Endothelial cell of umbilical vein (primary cell): Measurements from ENCODE around the gene HTR6. TPM values are rescaled to one million over a fixed set of nuclear protein-coding genes. Genes with fewer than 3 reads are reported as not detected.
A peak's percentile ranks its signal among the peaks of the same experiment; 100 is the strongest.

ENCODE experiments used
- BruUV-seq: library from RNA; stranded (reverse); fragments of 400-500 nt; replicated peaks from 2 replicates; lab custom pipeline; 2021; lab: Mats Ljungman, UMichigan
- CTCF ChIA-PET: fragments of 300-600, 350-600 bp; sonication (Branson Sonifier 250); formaldehyde crosslinking; loops from one replicate; lab custom pipeline; 2021; ENCODE audit warnings: antibody characterized with exemption, inconsistent platforms; lab: Charles Lee
- POLR2A ChIA-PET: fragments of 300-600, 350-600 bp; sonication (Branson Sonifier 250); formaldehyde crosslinking; loops from one replicate; lab custom pipeline; 2021; ENCODE audit warnings: antibody characterized with exemption, inconsistent platforms; lab: Charles Lee
- DNase-seq: peaks from one replicate; pipeline ENCODE4 v3.0.0-alpha.2; 2011; ENCODE audit warnings: low read depth, low spot score
- FAIRE-seq: peaks from 2 replicates; lab custom pipeline; 2011; peaks lifted over from hg19 to GRCh38; lab: Jason Lieb, UNC
- H2AFZ ChIP-seq: 2 replicates; pipeline ENCODE4 v1.6.0; 2012; ENCODE audit warnings: low read depth, low read length, control low read depth, inconsistent platforms
- H3K27ac ChIP-seq: 2 replicates; pipeline ENCODE4 v1.5.1; 2011; ENCODE audit warnings: low read depth, mild to moderate bottlenecking, control low read depth, low read length, moderate library complexity; ENCODE audit not compliant: insufficient read depth
- H3K27me3 ChIP-seq, 2 experiments: 2 replicates each; pipeline versions ENCODE4 v1.6.0 to v1.6.1; 2011; ENCODE audit warnings: low read length in 2 of 2, mixed read lengths in 1 of 2; ENCODE audit not compliant: control insufficient read depth in 2 of 2, insufficient read depth in 2 of 2
- H3K36me3 ChIP-seq, 2 experiments: 2 replicates in 1 of 2; 3 replicates in 1 of 2; pipeline ENCODE4 v1.5.1; 2011; ENCODE audit warnings: low read length in 2 of 2, mild to moderate bottlenecking in 1 of 2, moderate library complexity in 1 of 2; ENCODE audit not compliant: control insufficient read depth in 2 of 2, insufficient read depth in 2 of 2; ENCODE audit errors: extremely low read depth in 1 of 2
- H3K4me1 ChIP-seq: 3 replicates; pipeline ENCODE4 v1.5.1; 2011; ENCODE audit warnings: mild to moderate bottlenecking, low read length; ENCODE audit not compliant: control insufficient read depth, insufficient read depth; ENCODE audit errors: extremely low read depth
- H3K4me2 ChIP-seq: 2 replicates; pipeline ENCODE4 v1.6.1; 2011; ENCODE audit warnings: low read length, control low read depth, mixed read lengths; ENCODE audit not compliant: insufficient read depth
- H3K4me3 ChIP-seq, 3 experiments: fragments of 200-600 bp in 1 of 3; sonication (generic), shearing (Covaris generic) in 1 of 3; replicated peaks in 1 of 3; 2 replicates each; pipeline ENCODE4 v1.5.1; 2011 to 2016; ENCODE audit warnings: control low read depth in 3 of 3, low read length in 3 of 3, mild to moderate bottlenecking in 2 of 3, inconsistent platforms in 1 of 3, low read depth in 1 of 3, moderate library complexity in 1 of 3; ENCODE audit not compliant: insufficient read depth in 1 of 3
- H3K79me2 ChIP-seq: 2 replicates; pipeline ENCODE4 v1.6.0; 2012; ENCODE audit warnings: low read length, inconsistent platforms; ENCODE audit not compliant: control insufficient read depth, insufficient read depth
- H3K9ac ChIP-seq: replicated peaks from 2 replicates; pipeline ENCODE3; 2011; ENCODE audit warnings: low read length, control low read depth; ENCODE audit not compliant: insufficient read depth; ENCODE audit errors: extremely low read depth
- H3K9me1 ChIP-seq: replicated peaks from 3 replicates; pipeline ENCODE4 v1.6.0; 2011; ENCODE audit warnings: mild to moderate bottlenecking, low read length; ENCODE audit not compliant: control insufficient read depth, insufficient read depth; ENCODE audit errors: extremely low read depth
- H3K9me3 ChIP-seq: replicated peaks from 2 replicates; pipeline ENCODE4 v1.5.1; 2012; ENCODE audit warnings: low read length, inconsistent platforms; ENCODE audit not compliant: control insufficient read depth, insufficient read depth
- H4K20me1 ChIP-seq: replicated peaks from 2 replicates; pipeline ENCODE3; 2011; ENCODE audit warnings: mild to moderate bottlenecking, low read length; ENCODE audit not compliant: control insufficient read depth, insufficient read depth; ENCODE audit errors: extremely low read depth
- CTCF ChIP-seq, 2 donors: IDR thresholded peaks; 1 replicate in 1 of 2; 2 replicates in 1 of 2; pipeline ENCODE4 v1.5.1; 2011; ENCODE audit warnings: low read length in 2 of 2, mild to moderate bottlenecking in 2 of 2, moderate library complexity in 2 of 2, control low read depth in 1 of 2, inconsistent platforms in 1 of 2, low read depth in 1 of 2; ENCODE audit not compliant: insufficient read depth in 1 of 2; ENCODE audit errors: extremely low read depth in 1 of 2
- GATA2 ChIP-seq: IDR thresholded peaks from 2 replicates; pipeline ENCODE4 v1.7.0; 2011; ENCODE audit warnings: low read depth, mild to moderate bottlenecking, moderate library complexity, mixed read lengths, low read length; ENCODE audit not compliant: insufficient read length, insufficient read depth
- dilution Hi-C: fragments of 300-500 bp; cut with MboI; formaldehyde crosslinking; loops from one replicate; pipeline ENCODE4 v1.15.0; 2019; ENCODE audit warnings: low sequenced_read_pairs; ENCODE audit not compliant: extremely low pct_ligation_motif_present
- intact Hi-C: fragments of 100-400 bp; cut with micrococcal nuclease; formaldehyde crosslinking; loops from one replicate; pipeline ENCODE4 v1.10.0; 2022
- polyA plus RNA-seq, 4 experiments: library from polyadenylated mRNA; depleted of rRNA in 3 of 4; stranded (reverse) in 3 of 4; unstranded in 1 of 4; fragments of >200 nt; gene quantifications; 2 replicates each; pipeline versions ENCODE4 v1.2.1 to v1.2.3, GENCODE V29; 2011 to 2012; ENCODE audit warnings: missing spikeins in 1 of 4
- total RNA-seq: library from RNA; stranded (reverse); gene quantifications from 2 replicates; pipeline ENCODE4 v1.2.3, GENCODE V29; 2021

HTR6 gene
- total and polyA plus RNA-seq, 2 donors (not counting 3 experiments of a cell fraction or from before 2014, with no cell fraction given): not detected

GRCh38 chr1:19704247-19705113, 39.8 kb downstream of the HTR6 start:
- Histone ChIP-seq H3K79me2 (no peaks in the 10 kb centered on the region), H3K4me2 (no peak overlapping the region)

More at GRCh38 chr1:19704247-19705113, 39.8 kb downstream of the HTR6 start:
- no TSS peak for BruUV-seq
- H3K27me3 ChIP-seq: no peaks in the 10 kb centered on the region
- intact Hi-C loops: loop anchor here (1.0 kb wide), 1 partner anchor 43 kb away; no protein-coding TSS in a partner anchor
- no peaks in the 10 kb centered on the region for H3K4me1 ChIP-seq
- H3K9me1 ChIP-seq: no peaks in the 10 kb centered on the region
- no peaks in the 10 kb centered on the region for H3K9me3 ChIP-seq
- H3K9ac ChIP-seq: no peak overlapping the region
- H3K36me3 ChIP-seq: no peaks in the 10 kb centered on the region
- H3K27ac ChIP-seq: no peak overlapping the region
- dilution Hi-C loops: no loop called here
- H2AFZ ChIP-seq: no peak overlapping the region
- peak; percentile 92 to 96 for TF ChIP-seq CTCF (IDR thresholded peaks at IDR 0.05; ENCODE audit: extremely low read depth in 1 of 2, insufficient read depth in 1 of 2, low read depth in 1 of 2, low read length in 2 of 2)
- TF ChIP-seq GATA2: no peak
- DNase-seq (peak; percentile 71), FAIRE-seq (peak; percentile 91)
- H3K4me3 ChIP-seq: no peak overlapping the region
- ChIA-PET CTCF (interaction anchor here (0.7 to 8.6 kb wide), 24 partner anchors 8 to 491 kb away, joined by 3 to 200 read pairs (median 4); partner anchors contain the start of genes HTR6 and OTUD3), POLR2A (interaction anchor here (0.6 kb wide), 1 partner anchor 345 kb away, joined by 5 read pairs; no protein-coding TSS in a partner anchor)
- H4K20me1 ChIP-seq: no peaks in the 10 kb centered on the region
